ENCODE data around the gene CBX2.

DNA sequence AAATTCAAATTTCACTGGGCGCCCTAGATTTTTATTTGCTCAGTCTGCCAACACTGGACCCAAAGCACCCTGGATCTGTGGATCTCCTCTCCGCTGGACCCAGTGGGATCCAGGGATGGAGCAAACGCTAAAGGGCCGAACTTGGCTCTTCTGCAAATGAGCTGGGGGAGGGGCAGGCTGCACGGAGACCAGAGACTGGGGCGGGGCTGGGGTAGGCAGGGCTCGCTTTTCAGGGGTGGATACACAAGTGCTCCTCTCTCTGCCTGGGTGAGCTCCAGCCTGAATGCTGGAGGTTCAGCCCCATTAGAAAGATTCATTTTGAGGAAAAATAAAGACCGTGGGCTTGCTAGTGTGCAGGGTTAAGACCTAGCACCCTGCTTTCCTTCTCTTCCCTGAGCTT, 52.4 kb downstream of the CBX2 start:
- TF ChIP-seq, protein P1, sequence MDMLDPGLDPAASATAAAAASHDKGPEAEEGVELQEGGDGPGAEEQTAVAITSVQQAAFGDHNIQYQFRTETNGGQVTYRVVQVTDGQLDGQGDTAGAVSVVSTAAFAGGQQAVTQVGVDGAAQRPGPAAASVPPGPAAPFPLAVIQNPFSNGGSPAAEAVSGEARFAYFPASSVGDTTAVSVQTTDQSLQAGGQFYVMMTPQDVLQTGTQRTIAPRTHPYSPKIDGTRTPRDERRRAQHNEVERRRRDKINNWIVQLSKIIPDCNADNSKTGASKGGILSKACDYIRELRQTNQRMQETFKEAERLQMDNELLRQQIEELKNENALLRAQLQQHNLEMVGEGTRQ (IDR thresholded peaks at IDR 0.05; ENCODE audit: low read depth, low read length): no peak
- TF ChIP-seq, protein P2, sequence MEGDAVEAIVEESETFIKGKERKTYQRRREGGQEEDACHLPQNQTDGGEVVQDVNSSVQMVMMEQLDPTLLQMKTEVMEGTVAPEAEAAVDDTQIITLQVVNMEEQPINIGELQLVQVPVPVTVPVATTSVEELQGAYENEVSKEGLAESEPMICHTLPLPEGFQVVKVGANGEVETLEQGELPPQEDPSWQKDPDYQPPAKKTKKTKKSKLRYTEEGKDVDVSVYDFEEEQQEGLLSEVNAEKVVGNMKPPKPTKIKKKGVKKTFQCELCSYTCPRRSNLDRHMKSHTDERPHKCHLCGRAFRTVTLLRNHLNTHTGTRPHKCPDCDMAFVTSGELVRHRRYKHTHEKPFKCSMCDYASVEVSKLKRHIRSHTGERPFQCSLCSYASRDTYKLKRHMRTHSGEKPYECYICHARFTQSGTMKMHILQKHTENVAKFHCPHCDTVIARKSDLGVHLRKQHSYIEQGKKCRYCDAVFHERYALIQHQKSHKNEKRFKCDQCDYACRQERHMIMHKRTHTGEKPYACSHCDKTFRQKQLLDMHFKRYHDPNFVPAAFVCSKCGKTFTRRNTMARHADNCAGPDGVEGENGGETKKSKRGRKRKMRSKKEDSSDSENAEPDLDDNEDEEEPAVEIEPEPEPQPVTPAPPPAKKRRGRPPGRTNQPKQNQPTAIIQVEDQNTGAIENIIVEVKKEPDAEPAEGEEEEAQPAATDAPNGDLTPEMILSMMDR (conservative IDR thresholded peaks at IDR 0.05; ENCODE audit: low read depth, low read length): no peak
- TF ChIP-seq POLR2A (IDR thresholded peaks at IDR 0.05; ENCODE audit: low read depth, low read length): no peak
- TF ChIP-seq NFE2L2 (IDR thresholded peaks at IDR 0.05; ENCODE audit: low read depth, low read length): no peak
- TF ChIP-seq SMC3 (IDR thresholded peaks at IDR 0.05; ENCODE audit: low read depth, low read length): no peak
- TF ChIP-seq CEBPB (IDR thresholded peaks at IDR 0.05; ENCODE audit: low read depth, low read length): no peak
- no peak for TF ChIP-seq BHLHE40 (IDR thresholded peaks at IDR 0.05; ENCODE audit: low read depth, low read length)
- TF ChIP-seq RFX5 (IDR thresholded peaks at IDR 0.05; ENCODE audit: low read depth, low read length): no peak
- TF ChIP-seq MXI1 (IDR thresholded peaks at IDR 0.05; ENCODE audit: borderline replicate concordance, low read depth, low read length): no peak
- TF ChIP-seq CHD1 (IDR thresholded peaks at IDR 0.05; ENCODE audit: low read depth, low read length): no peak
- TF ChIP-seq RCOR1 (IDR thresholded peaks at IDR 0.05; ENCODE audit: insufficient replicate concordance, low read length): no peak
